Panc1 (cell line): ENCODE results near the gene APLP2. TPM values are rescaled to one million over a fixed set of nuclear protein-coding genes. Genes with fewer than 3 reads are reported as not detected.

Source experiments
- ATAC-seq: fragments of 200-7000 bp; cut with Tn5 transposase; 2 replicates; pipeline ENCODE4 v1.9.1; 2020; ENCODE audit warnings: mild to moderate bottlenecking, moderate library complexity
- BruUV-seq: library from RNA; stranded (reverse); fragments of 400-500 nt; replicated peaks from 2 replicates; lab custom pipeline; 2021; lab: Mats Ljungman, UMichigan
- CTCF ChIA-PET: fragments of 300-600 bp; sonication (Branson Sonifier 250); formaldehyde crosslinking; loops from one replicate; lab custom pipeline; 2022; ENCODE audit warnings: antibody characterized with exemption; lab: Charles Lee
- POLR2A ChIA-PET: fragments of 300-600 bp; sonication (Branson Sonifier 250); formaldehyde crosslinking; loops from one replicate; lab custom pipeline; 2022; ENCODE audit warnings: antibody characterized with exemption; lab: Charles Lee
- DNase-seq: peaks from one replicate; pipeline ENCODE4 v3.0.0-alpha.2; 2010; ENCODE audit warnings: low read depth, low spot score
- H3K27ac ChIP-seq: 2 replicates; pipeline ENCODE4 v1.5.1; 2011; ENCODE audit warnings: mild to moderate bottlenecking, low read length, inconsistent platforms
- H3K27me3 ChIP-seq: fragments of 200-500 bp; sonication (Bioruptor generic); 2 replicates; pipeline ENCODE4 v1.6.0; 2014; ENCODE audit warnings: low read length, inconsistent platforms; ENCODE audit not compliant: control insufficient read depth, insufficient read depth
- H3K36me3 ChIP-seq: fragments of 200-500 bp; sonication (Bioruptor generic); 2 replicates; pipeline ENCODE4 v1.5.1; 2014; ENCODE audit warnings: inconsistent platforms, mild to moderate bottlenecking, low read length, moderate library complexity; ENCODE audit not compliant: control insufficient read depth, insufficient read depth
- H3K4me1 ChIP-seq: 2 replicates; pipeline ENCODE4 v1.5.1; 2011; ENCODE audit warnings: inconsistent platforms, mild to moderate bottlenecking, low read length, moderate library complexity; ENCODE audit not compliant: control insufficient read depth, insufficient read depth
- H3K4me3 ChIP-seq, 2 experiments: 2 replicates each; pipeline ENCODE4 v1.5.1; 2011 to 2012; ENCODE audit warnings: low read depth in 2 of 2, low read length in 2 of 2, mild to moderate bottlenecking in 2 of 2, inconsistent platforms in 1 of 2, moderate library complexity in 1 of 2
- H3K9me3 ChIP-seq: fragments of 200-500 bp; sonication (Bioruptor generic); 2 replicates; pipeline ENCODE4 v1.5.1; 2014; ENCODE audit warnings: low read depth, mild to moderate bottlenecking, inconsistent platforms, low read length, moderate library complexity; ENCODE audit not compliant: control insufficient read depth, insufficient read depth
- POLR2AphosphoS5 ChIP-seq: IDR thresholded peaks from 2 replicates; pipeline ENCODE4 v1.6.1; 2012; ENCODE audit warnings: mild to moderate bottlenecking, low read depth, low read length, moderate library complexity
- SIN3A ChIP-seq: IDR thresholded peaks from 2 replicates; pipeline ENCODE4 v1.6.1; 2012; ENCODE audit warnings: low read depth, mild to moderate bottlenecking, low read length, moderate library complexity, borderline replicate concordance; ENCODE audit not compliant: insufficient read depth
- TCF7L2 ChIP-seq: IDR thresholded peaks from 2 replicates; pipeline ENCODE4 v1.6.1; 2011; ENCODE audit warnings: mild to moderate bottlenecking, low read depth, low read length, inconsistent platforms
- in situ Hi-C: cut with HindIII; loops from 2 replicates; pipeline ENCODE4 v1.10.0; 2016; ENCODE audit warnings: low sequenced_read_pairs, low pct_unique_long_range_greater_than_20kb
- intact Hi-C: fragments of 100-400 bp; cut with micrococcal nuclease; formaldehyde crosslinking; loops from one replicate; pipeline ENCODE4 v1.10.0; 2022; ENCODE audit not compliant: unreplicated experiment
- total RNA-seq: library from RNA; stranded (reverse); gene quantifications from one replicate; pipeline ENCODE4 v1.2.1, GENCODE V29; 2021; ENCODE audit not compliant: unreplicated experiment
- TF ChIP-seq, protein P1 (sequence below), 2 experiments: IDR thresholded peaks; 2 replicates each; pipeline ENCODE4 v1.6.1; 2011 to 2012; ENCODE audit warnings: low read depth in 2 of 2, control low read depth in 1 of 2, low read length in 1 of 2, mild to moderate bottlenecking in 1 of 2, moderate library complexity in 1 of 2; ENCODE audit not compliant: insufficient read depth in 1 of 2
- TF ChIP-seq, protein P2 (sequence below): fragments of 450-650 bp; IDR thresholded peaks from 2 replicates; pipeline ENCODE4 v1.5.1; 2017; ENCODE audit warnings: mild to moderate bottlenecking

APLP2 gene
- total RNA-seq, 1 experiment from 2014 or later, result 589 TPM

DNA sequence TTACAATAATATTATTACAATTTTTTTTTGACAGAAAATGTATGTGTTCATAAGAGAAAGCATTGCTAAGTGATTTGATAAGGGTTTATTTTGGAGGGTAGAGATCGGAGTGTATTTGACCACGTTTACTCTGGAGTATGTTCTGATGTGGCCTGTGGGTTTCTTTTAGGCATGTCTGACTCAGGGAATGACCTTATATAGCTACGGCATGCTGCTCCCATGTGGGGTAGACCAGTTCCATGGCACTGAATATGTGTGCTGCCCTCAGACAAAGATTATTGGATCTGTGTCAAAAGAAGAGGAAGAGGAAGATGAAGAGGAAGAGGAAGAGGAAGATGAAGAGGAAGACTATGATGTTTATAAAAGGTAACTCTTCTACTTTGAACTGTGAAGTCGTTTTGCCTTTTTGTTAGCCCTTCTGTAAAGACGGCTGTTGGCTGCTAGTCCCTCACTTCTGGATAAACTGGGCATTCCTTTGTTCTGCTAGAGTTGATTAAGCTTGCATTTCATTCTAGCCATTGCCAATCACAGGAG is 51.8 kb downstream of the APLP2 start:
- CTCF ChIA-PET, result no interaction called here
- no peaks in the 10 kb centered on the region for H3K27me3 ChIP-seq
- POLR2A ChIA-PET, result no interaction called here
- peaks cover 3% of the 10 kb centered on the region; the same call in 1 of the 2 replicates for H3K4me1 ChIP-seq
- no peaks in the 10 kb centered on the region for H3K9me3 ChIP-seq
- DNase-seq (no peak), ATAC-seq (no peak)
- no peak overlapping the region for H3K4me3 ChIP-seq
- TF ChIP-seq, protein P1, sequence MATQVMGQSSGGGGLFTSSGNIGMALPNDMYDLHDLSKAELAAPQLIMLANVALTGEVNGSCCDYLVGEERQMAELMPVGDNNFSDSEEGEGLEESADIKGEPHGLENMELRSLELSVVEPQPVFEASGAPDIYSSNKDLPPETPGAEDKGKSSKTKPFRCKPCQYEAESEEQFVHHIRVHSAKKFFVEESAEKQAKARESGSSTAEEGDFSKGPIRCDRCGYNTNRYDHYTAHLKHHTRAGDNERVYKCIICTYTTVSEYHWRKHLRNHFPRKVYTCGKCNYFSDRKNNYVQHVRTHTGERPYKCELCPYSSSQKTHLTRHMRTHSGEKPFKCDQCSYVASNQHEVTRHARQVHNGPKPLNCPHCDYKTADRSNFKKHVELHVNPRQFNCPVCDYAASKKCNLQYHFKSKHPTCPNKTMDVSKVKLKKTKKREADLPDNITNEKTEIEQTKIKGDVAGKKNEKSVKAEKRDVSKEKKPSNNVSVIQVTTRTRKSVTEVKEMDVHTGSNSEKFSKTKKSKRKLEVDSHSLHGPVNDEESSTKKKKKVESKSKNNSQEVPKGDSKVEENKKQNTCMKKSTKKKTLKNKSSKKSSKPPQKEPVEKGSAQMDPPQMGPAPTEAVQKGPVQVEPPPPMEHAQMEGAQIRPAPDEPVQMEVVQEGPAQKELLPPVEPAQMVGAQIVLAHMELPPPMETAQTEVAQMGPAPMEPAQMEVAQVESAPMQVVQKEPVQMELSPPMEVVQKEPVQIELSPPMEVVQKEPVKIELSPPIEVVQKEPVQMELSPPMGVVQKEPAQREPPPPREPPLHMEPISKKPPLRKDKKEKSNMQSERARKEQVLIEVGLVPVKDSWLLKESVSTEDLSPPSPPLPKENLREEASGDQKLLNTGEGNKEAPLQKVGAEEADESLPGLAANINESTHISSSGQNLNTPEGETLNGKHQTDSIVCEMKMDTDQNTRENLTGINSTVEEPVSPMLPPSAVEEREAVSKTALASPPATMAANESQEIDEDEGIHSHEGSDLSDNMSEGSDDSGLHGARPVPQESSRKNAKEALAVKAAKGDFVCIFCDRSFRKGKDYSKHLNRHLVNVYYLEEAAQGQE (IDR thresholded peaks at IDR 0.05; ENCODE audit: insufficient read depth in 1 of 2, low read depth in 2 of 2, low read length in 1 of 2), result no peak
- no peak for TF ChIP-seq POLR2AphosphoS5
- TF ChIP-seq TCF7L2, result no peak
- TF ChIP-seq, protein P2, sequence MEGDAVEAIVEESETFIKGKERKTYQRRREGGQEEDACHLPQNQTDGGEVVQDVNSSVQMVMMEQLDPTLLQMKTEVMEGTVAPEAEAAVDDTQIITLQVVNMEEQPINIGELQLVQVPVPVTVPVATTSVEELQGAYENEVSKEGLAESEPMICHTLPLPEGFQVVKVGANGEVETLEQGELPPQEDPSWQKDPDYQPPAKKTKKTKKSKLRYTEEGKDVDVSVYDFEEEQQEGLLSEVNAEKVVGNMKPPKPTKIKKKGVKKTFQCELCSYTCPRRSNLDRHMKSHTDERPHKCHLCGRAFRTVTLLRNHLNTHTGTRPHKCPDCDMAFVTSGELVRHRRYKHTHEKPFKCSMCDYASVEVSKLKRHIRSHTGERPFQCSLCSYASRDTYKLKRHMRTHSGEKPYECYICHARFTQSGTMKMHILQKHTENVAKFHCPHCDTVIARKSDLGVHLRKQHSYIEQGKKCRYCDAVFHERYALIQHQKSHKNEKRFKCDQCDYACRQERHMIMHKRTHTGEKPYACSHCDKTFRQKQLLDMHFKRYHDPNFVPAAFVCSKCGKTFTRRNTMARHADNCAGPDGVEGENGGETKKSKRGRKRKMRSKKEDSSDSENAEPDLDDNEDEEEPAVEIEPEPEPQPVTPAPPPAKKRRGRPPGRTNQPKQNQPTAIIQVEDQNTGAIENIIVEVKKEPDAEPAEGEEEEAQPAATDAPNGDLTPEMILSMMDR, result no peak
- no peak for TF ChIP-seq SIN3A
- H3K27ac ChIP-seq, result no peak overlapping the region
- H3K36me3 ChIP-seq, result peaks cover 23% of the 10 kb centered on the region
- in situ Hi-C loops, result no loop called here
- TSS peak; percentile 14 for BruUV-seq
- intact Hi-C loops, result no loop called here

DNA sequence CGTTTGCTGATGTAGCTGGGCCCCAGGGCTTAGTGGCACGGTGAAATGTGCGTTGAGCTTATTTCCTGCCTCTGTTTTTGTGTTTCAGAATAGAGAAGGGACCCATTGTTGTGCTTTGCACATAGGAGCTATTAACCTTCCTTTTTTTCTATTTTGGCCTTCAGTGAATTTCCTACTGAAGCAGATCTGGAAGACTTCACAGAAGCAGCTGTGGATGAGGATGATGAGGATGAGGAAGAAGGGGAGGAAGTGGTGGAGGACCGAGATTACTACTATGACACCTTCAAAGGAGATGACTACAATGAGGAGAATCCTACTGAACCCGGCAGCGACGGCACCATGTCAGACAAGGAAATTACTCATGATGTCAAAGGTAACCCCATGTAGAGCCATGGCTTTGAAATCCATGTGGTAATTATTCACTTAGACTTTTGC is 52.5 kb downstream of the APLP2 start:
- in situ Hi-C loops (no loop called here), intact Hi-C loops (no loop called here)
- ChIA-PET CTCF (interaction anchor here (0.7 kb wide), 1 partner anchor 736 kb away, joined by 3 read pairs; no protein-coding TSS in a partner anchor), POLR2A (no interaction called here)
- no TSS peak for BruUV-seq
- DNase-seq, result no peak
- Histone ChIP-seq H3K36me3 (peaks cover 26% of the 10 kb centered on the region), H3K4me3 (no peak overlapping the region), H3K4me1 (peaks cover 3% of the 10 kb centered on the region; the same call in 1 of the 2 replicates), H3K27me3 (no peaks in the 10 kb centered on the region), H3K9me3 (no peaks in the 10 kb centered on the region), H3K27ac (no peak overlapping the region)
- ATAC-seq, result no peak
- TF ChIP-seq POLR2AphosphoS5 (no peak), SIN3A (no peak), TCF7L2 (no peak)
- TF ChIP-seq, protein P1 (IDR thresholded peaks at IDR 0.05; ENCODE audit: insufficient read depth in 1 of 2, low read depth in 2 of 2, low read length in 1 of 2), result no peak
- TF ChIP-seq, protein P2, result no peak
